ENCODE results near the gene SPAG9. TPM values are rescaled to one million over a fixed set of nuclear protein-coding genes. Genes with fewer than 3 reads are reported as not detected.

The SPAG9 gene
- total RNA-seq, 3 donors from 2014 or later, result 112 to 178 (median 128) TPM

DNA sequence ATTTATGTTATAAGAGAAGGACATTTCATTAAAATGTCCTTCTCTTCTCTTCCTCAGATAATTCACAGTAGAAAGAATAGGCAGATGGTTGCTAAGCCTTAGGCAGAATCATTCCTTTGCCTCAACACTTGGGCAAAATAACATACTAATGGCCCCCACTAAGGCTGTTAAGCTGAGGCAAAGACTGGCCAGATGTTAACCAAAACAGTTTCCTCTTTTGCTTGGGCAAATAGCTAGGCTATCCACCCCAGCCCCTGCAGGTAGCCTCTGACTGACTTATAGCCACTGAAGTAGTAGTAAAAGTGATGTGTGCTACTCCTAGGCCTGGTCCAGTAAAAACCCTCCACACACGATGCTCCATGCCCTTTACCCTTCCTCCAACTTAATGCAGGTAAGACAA is 55.2 kb downstream of the SPAG9 start:
- H3K36me3 ChIP-seq, result no peaks in the 10 kb centered on the region
- no peaks in the 10 kb centered on the region for H3K27me3 ChIP-seq
- H3K9me3 ChIP-seq, result no peaks in the 10 kb centered on the region
- H3K27ac ChIP-seq, result no peak overlapping the region
- H3K4me1 ChIP-seq, result no peaks in the 10 kb centered on the region
- intact Hi-C loops (cut with DNase I; ENCODE audit: low total_unique reads), result no loop called here
- DNase-seq (ENCODE audit: low spot score in 2 of 2), result no peak
- H3K4me3 ChIP-seq, result no peak overlapping the region
- no peak for TF ChIP-seq POLR2A (IDR thresholded peaks at IDR 0.05)
- TF ChIP-seq, protein P1, sequence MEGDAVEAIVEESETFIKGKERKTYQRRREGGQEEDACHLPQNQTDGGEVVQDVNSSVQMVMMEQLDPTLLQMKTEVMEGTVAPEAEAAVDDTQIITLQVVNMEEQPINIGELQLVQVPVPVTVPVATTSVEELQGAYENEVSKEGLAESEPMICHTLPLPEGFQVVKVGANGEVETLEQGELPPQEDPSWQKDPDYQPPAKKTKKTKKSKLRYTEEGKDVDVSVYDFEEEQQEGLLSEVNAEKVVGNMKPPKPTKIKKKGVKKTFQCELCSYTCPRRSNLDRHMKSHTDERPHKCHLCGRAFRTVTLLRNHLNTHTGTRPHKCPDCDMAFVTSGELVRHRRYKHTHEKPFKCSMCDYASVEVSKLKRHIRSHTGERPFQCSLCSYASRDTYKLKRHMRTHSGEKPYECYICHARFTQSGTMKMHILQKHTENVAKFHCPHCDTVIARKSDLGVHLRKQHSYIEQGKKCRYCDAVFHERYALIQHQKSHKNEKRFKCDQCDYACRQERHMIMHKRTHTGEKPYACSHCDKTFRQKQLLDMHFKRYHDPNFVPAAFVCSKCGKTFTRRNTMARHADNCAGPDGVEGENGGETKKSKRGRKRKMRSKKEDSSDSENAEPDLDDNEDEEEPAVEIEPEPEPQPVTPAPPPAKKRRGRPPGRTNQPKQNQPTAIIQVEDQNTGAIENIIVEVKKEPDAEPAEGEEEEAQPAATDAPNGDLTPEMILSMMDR (IDR thresholded peaks at IDR 0.05), result no peak
- TF ChIP-seq POLR2AphosphoS5 (IDR thresholded peaks at IDR 0.05), result no peak

DNA sequence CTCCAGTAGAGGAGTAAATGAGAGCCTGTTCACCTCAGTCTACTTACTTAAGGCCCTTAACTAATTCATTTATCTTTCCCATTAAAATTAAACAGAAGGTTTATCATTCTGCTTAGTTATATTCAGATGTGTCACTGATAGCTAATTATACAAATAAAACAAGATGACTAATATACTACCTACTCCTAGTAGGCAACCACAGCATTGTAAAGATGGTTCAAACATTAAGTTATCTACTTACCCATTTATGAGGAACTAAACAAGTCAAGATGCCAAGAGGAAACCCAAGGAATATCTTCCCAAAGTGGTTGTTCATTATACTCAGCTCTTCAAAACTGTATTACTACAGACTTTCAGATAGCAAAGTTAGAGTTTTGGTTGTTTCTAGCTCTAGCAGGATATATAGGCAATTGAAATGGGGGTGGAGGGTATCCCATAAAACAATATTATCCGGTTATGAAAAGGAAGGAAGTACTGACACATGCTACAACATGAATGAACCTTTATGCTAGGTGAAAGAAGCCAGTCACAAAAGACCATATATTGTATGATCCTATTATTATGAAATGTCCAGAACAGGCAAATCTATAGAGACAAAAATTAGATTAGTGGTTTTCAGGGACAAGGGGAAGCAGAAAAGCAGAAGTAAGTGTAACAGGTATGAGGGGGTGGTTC is 56.5 kb downstream of the SPAG9 start:
- Histone ChIP-seq H3K36me3 (no peaks in the 10 kb centered on the region), H3K27ac (no peak overlapping the region), H3K9me3 (no peaks in the 10 kb centered on the region), H3K27me3 (no peaks in the 10 kb centered on the region), H3K4me3 (no peak overlapping the region), H3K4me1 (no peaks in the 10 kb centered on the region)
- intact Hi-C loops (cut with DNase I; ENCODE audit: low total_unique reads), result no loop called here
- DNase-seq (ENCODE audit: low spot score in 2 of 2), result no peak
- no peak for TF ChIP-seq POLR2AphosphoS5 (IDR thresholded peaks at IDR 0.05)
- TF ChIP-seq, protein P1 (IDR thresholded peaks at IDR 0.05), result no peak
- no peak for TF ChIP-seq POLR2A (IDR thresholded peaks at IDR 0.05)

DNA sequence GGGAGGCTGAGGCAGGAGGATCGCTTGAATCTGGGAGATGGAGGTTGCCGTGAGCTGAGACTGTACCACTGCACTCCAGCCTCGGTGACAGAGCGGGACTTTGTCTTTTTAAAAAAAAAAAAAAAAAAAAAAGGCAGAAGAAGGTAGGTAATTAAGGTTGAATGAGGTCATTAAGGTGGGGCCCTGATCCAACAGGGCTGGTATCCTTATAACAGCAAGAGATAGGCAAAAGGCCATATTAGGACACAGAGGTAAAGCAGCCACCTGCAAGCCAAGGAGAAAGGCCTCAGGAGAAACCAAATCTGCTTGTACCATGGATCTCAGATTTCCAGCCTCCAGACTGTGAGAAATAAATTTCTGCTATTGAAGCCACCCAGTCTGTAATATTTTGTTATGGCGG is 60.3 kb downstream of the SPAG9 start:
- Histone ChIP-seq H3K36me3 (no peaks in the 10 kb centered on the region), H3K27me3 (no peaks in the 10 kb centered on the region), H3K4me3 (no peak overlapping the region), H3K4me1 (no peaks in the 10 kb centered on the region), H3K27ac (no peak overlapping the region), H3K9me3 (no peaks in the 10 kb centered on the region)
- intact Hi-C loops (cut with DNase I; ENCODE audit: low total_unique reads), result no loop called here
- TF ChIP-seq POLR2AphosphoS5 (IDR thresholded peaks at IDR 0.05) (no peak), POLR2A (IDR thresholded peaks at IDR 0.05) (no peak)
- TF ChIP-seq, protein P1 (IDR thresholded peaks at IDR 0.05), result no peak
- no peak for DNase-seq (ENCODE audit: low spot score in 2 of 2)

DNA sequence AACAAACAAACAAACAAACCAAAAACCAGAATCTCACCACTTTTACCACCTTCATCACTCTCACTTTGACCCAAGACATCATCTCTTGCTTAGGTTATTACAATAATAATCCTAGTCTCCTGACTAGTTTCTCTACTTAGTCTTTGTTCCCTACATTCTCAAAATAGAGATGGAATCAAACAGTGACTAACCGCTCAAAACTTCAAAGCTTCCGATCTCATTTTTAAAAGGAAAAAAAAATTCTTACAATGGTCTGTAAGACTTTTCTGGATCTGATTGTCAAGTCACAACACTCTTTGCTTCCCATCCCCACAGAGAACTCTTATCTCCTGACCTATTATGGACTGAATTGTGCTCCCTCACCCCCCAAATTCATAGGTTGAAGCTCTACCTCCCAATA is 60.9 kb downstream of the SPAG9 start:
- H3K36me3 ChIP-seq, result no peaks in the 10 kb centered on the region
- TF ChIP-seq POLR2AphosphoS5 (IDR thresholded peaks at IDR 0.05) (no peak), POLR2A (IDR thresholded peaks at IDR 0.05) (no peak)
- TF ChIP-seq, protein P1 (IDR thresholded peaks at IDR 0.05), result no peak
- H3K4me1 ChIP-seq, result no peaks in the 10 kb centered on the region
- no peak overlapping the region for H3K4me3 ChIP-seq
- H3K27me3 ChIP-seq, result no peaks in the 10 kb centered on the region
- no peak overlapping the region for H3K27ac ChIP-seq
- no peaks in the 10 kb centered on the region for H3K9me3 ChIP-seq
- intact Hi-C loops (cut with DNase I; ENCODE audit: low total_unique reads), result no loop called here
- DNase-seq (ENCODE audit: low spot score in 2 of 2), result no peak

DNA sequence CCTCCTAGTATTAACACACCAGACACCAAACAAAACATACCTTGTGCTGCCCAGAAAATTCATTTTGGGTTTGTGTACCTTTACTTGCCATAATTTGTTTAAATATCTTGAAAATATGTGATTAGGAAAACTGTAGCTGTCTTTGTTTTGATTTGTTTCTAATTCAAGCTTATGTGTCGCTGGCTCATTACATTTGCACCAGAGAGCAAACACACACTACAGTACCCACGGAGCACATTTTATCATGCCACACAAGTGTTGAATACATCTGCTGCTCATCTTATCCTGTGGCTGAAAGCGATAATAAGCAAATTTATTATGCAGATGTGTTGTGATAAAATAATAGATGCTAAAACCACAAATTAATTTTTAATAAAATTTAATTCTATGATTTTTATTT is 63.1 kb downstream of the SPAG9 start:
- Histone ChIP-seq H3K27ac (peak overlapping the region; percentile 50 to 71), H3K36me3 (no peaks in the 10 kb centered on the region), H3K4me1 (no peaks in the 10 kb centered on the region), H3K27me3 (no peaks in the 10 kb centered on the region), H3K9me3 (no peaks in the 10 kb centered on the region), H3K4me3 (no peak overlapping the region)
- TF ChIP-seq, protein P1 (IDR thresholded peaks at IDR 0.05), result no peak
- no peak for TF ChIP-seq POLR2A (IDR thresholded peaks at IDR 0.05)
- TF ChIP-seq POLR2AphosphoS5 (IDR thresholded peaks at IDR 0.05), result no peak
- DNase-seq (ENCODE audit: low spot score in 2 of 2), result no peak
- intact Hi-C loops (cut with DNase I; ENCODE audit: low total_unique reads), result no loop called here

Measured in breast epithelium (tissue), 4 donors.